Epithelial cell of prostate (primary cell): ENCODE results near the gene ZNF473.
"Not testable (repeated sequence)": the region's sequence is repeated elsewhere in the genome, so short reads cannot be mapped to it uniquely, and the experiment has no call there.

Source experiments
- DNase-seq: peaks from one replicate; pipeline ENCODE4 v3.0.0-alpha.2; 2011; ENCODE audit warnings: low read depth, low spot score
- H3K27ac ChIP-seq: fragments of 450-650 bp; 2 replicates; pipeline ENCODE4 v1.5.1; 2017; ENCODE audit warnings: mild to moderate bottlenecking

Gene ZNF473

GRCh38 chr19:50044922-50045321 is 19.1 kb downstream of the ZNF473 start:
- DNase-seq = no peak

GRCh38 chr19:50046649-50047503 is 21.1 kb downstream of the ZNF473 start:
- H3K27ac ChIP-seq = no peak overlapping the region
- DNase-seq = no peak

More at GRCh38 chr19:50044922-50045321, 19.1 kb downstream of the ZNF473 start:
- H3K27ac ChIP-seq = no peak overlapping the region

GRCh38 chr19:50047671-50048070 is 21.9 kb downstream of the ZNF473 start:
- no peak overlapping the region for H3K27ac ChIP-seq
- DNase-seq = no peak

- DNase-seq = no peak
- peak overlapping the region; percentile 52 for H3K27ac ChIP-seq
These were observed 24.8 kb downstream of the ZNF473 start for GRCh38 chr19:50050406-50051227.

- DNase-seq = not testable (repeated sequence)
- H3K27ac ChIP-seq = peak overlapping the region; percentile 52
These were observed 25.6 kb downstream of the ZNF473 start for GRCh38 chr19:50051228-50051895.

GRCh38 chr19:50051964-50052363 is 26.2 kb downstream of the ZNF473 start:
- H3K27ac ChIP-seq = peak overlapping the region; percentile 52
- DNase-seq = no peak

- DNase-seq = no peak
- H3K27ac ChIP-seq = no peak overlapping the region
These were observed 27.3 kb downstream of the ZNF473 start for GRCh38 chr19:50053119-50053518.

- DNase-seq = no peak
- no peak overlapping the region for H3K27ac ChIP-seq
These were observed 32.6 kb downstream of the ZNF473 start for GRCh38 chr19:50058425-50058824.

GRCh38 chr19:50059045-50059444 is 33.2 kb downstream of the ZNF473 start:
- no peak for DNase-seq
- H3K27ac ChIP-seq = no peak overlapping the region

GRCh38 chr19:50060107-50060506 is 34.3 kb downstream of the ZNF473 start:
- DNase-seq = no peak

GRCh38 chr19:50061650-50062049 is 35.8 kb downstream of the ZNF473 start:
- no peak overlapping the region for H3K27ac ChIP-seq
- no peak for DNase-seq

More at GRCh38 chr19:50060107-50060506, 34.3 kb downstream of the ZNF473 start:
- H3K27ac ChIP-seq = no peak overlapping the region

GRCh38 chr19:50065938-50066337 is 40.1 kb downstream of the ZNF473 start:
- no peak for DNase-seq
- no peak overlapping the region for H3K27ac ChIP-seq

- DNase-seq = no peak
- H3K27ac ChIP-seq = no peak overlapping the region
These were observed 41.8 kb downstream of the ZNF473 start for GRCh38 chr19:50067575-50067974.

- H3K27ac ChIP-seq, DNase-seq: not testable (repeated sequence)
These were observed 42.6 kb downstream of the ZNF473 start for GRCh38 chr19:50068382-50068781.

GRCh38 chr19:50075076-50075475 is 49.3 kb downstream of the ZNF473 start:
- DNase-seq, H3K27ac ChIP-seq: not testable (repeated sequence)

GRCh38 chr19:50075644-50076372 is 50.0 kb downstream of the ZNF473 start:
- H3K27ac ChIP-seq, DNase-seq: not testable (repeated sequence)

- H3K27ac ChIP-seq, DNase-seq: not testable (repeated sequence)
These were observed 51.0 kb downstream of the ZNF473 start for GRCh38 chr19:50076581-50077355.

GRCh38 chr19:50079014-50079413 is 53.2 kb downstream of the ZNF473 start:
- DNase-seq, H3K27ac ChIP-seq: not testable (repeated sequence)

GRCh38 chr19:50084440-50084839 is 58.6 kb downstream of the ZNF473 start:
- not testable (repeated sequence) for DNase-seq, H3K27ac ChIP-seq
